A172 (cell line): ENCODE data around the gene GRIFIN. TPM values are rescaled to one million over a fixed set of nuclear protein-coding genes. Genes with fewer than 3 reads are reported as not detected.

ENCODE experiments used
- DNase-seq: peaks from one replicate; pipeline ENCODE4 v3.0.0-alpha.2; 2015; ENCODE audit warnings: low spot score
- total RNA-seq: library from RNA; depleted of rRNA; stranded (reverse); fragments of >200 nt; shearing (Covaris generic); gene quantifications from 2 replicates; pipeline ENCODE4 v1.2.3, GENCODE V29; 2014

The GRIFIN gene
- total RNA-seq, 1 experiment from 2014 or later = not detected

DNA sequence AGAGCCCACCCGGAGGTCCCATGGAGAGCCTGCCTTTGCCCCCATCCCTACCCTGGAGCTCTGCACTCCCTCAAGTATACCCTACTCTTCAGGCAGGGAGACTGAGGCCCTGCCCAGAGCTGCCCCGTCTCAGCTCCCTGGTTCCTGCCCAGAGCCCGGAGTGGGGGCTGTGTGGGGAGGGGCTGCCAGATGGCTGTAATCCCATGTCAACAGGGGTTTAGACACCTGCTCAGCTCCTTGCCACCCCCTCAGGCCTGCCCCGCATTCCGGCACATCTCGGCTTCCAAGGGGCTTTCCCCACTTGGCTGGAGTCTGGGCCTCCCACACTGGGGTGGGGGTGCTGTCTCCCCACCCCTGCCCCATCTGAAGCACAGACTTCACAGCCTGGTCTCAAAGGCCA lies 22.5 kb upstream of the GRIFIN start:
- DNase-seq = no peak

DNA sequence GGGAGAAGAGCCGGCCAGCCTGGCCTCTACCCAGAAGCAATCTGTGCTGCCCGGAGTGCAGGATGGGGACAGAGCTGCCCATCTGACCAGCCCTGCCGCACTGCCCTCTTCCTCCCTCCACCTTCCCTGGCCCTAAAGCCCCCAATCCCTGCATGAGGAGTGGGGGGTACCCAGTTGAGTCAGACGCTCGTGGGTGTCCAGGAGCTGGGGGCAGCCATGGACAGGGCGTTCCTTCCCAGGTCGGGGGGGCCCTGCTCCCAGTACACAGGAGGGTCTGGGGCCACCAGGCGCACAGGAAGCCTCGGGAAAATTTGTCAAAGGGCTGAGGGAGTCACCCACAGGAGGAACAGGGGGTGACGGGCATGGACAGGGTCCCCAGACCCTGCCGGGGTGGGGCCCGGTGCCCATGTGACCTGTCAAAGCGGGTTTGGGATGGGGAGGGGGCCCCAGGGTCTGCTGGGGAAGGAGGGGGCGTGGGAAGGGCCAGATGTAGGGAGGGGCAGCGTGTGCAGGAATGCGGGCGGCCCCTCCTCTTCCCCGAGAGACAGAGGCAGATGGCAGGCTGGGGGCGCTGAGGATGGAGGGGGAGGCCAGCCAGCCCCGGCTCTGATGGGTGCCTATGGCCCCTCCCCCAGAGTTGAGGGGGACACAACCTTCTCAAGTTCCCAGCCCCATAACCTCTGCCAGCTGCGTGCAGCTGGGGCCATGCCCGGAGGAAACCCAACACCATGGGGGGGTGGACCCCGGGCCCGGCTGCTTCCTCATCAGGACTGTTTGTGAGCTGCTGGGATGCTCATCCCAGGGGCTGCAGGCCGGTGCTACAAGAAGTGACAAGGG lies 21.5 kb upstream of the GRIFIN start:
- DNase-seq = no peak

DNA sequence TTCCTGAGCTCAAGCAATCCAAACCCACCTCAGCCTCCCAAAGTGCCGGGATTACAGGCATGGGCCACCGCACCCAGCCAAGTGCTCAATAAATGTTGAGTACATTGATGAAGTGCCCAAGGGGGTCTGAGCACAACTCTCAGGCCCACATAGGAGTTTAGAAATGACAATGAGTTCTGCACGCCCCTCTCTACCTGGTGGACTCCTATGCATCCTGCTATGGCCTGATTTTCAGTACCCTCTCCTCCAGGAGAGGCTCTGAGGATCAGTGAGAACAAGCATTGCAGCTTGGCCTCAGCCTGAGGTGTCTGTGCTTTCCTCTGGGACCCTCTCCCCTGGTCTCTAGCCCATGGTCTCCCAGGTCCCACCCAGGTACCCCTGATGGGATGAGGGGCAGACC lies 20.9 kb upstream of the GRIFIN start:
- DNase-seq = no peak

DNA sequence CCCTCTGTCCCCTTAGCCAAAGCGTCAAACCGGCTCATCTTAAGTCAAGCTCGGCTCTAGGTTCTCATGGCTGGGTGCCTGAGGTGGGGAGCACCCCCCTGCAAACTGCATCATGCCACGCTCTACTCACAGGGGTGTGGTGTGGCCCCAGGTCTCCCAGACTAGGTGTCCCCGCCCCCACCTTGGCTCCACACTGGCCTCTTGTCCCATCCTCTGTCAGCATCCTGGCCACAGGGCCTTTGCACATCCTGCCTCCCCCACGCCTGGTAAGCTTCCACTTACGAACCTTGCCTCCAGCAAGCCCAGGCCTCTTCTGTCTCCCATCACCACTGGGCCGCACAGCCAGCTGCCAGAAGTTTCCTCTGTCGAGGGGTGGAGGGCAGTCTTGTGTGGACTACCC lies 20.2 kb upstream of the GRIFIN start:
- no peak for DNase-seq

DNA sequence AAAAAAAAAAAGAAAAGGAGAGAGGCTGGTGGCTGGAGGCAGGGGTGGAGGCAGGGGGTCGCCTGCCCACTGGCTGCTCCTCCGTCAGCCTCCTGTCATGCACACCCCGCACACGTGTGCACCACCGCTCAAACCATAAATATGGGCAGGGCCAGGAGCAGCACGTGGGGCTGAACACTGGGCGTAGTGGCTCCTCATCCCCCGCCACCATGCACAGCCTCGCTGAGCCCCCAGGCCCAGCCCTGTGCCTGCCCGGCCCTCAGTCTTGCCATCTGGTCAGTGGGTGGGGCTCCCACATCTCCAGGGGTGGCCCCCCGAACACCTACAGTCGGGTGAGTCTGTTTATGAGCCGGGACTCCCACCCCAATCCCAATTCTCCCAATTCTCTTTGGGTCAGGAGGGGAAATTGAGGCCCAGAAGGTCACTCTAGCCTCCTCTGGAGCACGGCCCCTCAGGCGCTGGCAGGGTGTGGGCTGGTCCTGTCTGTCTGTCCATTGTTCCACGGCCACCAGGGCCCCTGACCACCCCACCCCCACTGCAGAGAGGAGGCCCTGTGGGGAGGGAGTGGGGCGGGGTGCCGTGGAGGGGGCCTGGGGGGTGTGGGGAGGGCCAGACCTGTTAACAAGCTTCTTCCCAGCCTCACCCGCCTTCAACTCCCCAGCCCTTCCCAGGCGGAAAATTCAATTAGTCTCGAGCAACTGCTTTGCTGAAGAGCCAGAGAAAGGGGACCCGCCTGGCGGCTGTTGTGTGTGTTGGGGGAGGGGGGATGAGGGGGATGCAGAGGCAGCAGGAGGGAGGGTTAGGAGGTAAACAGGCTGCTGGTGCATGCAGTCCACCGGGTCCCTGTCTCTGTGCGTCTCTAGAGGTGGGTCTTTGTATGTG lies 19.5 kb upstream of the GRIFIN start:
- no peak for DNase-seq

DNA sequence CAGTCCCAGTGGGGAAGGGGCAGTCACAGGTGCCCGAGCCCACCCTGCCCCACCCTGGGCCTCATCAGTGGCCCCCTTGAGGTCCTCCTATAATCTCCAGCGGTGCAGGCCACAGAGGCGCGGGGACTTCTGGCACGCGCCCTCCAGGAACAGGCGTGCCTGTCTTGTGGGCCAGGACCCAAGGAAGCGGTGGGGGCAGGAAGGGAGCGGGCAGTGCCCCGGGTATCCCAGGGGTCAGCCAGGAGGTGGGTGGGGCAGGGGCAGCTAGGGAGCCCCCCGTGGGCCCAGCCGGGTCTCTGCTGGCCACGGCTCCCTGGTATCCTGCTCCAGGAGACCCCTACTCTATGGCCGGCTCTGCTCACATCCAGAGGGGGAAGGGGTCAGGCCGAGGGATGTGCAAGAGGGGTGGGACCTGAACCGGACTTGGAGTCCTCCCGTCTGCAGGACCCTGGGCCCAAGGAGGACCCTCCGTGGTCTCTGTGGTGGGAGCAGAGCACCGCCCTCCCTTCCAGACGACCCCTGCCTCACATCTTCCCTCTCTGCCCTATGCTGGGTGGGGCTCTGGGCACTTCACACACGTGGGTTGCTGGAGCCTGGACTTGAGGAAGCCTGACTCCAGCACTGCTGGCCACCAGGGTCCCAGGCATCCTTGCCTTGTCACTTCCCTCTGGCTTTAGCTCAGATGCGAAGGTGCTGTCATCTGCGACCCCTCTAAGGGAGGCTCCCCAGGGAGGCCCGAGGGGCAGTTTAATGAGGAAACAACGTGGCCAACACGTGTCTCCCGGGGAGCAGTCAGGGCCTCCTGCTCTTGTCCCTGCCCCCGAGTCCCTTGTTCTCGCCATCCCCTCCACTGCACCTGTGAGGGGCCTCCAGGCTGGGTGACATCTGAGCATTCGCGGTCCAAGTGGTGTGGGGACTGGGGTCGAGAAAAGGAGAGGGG lies 18.3 kb upstream of the GRIFIN start:
- DNase-seq = no peak

DNA sequence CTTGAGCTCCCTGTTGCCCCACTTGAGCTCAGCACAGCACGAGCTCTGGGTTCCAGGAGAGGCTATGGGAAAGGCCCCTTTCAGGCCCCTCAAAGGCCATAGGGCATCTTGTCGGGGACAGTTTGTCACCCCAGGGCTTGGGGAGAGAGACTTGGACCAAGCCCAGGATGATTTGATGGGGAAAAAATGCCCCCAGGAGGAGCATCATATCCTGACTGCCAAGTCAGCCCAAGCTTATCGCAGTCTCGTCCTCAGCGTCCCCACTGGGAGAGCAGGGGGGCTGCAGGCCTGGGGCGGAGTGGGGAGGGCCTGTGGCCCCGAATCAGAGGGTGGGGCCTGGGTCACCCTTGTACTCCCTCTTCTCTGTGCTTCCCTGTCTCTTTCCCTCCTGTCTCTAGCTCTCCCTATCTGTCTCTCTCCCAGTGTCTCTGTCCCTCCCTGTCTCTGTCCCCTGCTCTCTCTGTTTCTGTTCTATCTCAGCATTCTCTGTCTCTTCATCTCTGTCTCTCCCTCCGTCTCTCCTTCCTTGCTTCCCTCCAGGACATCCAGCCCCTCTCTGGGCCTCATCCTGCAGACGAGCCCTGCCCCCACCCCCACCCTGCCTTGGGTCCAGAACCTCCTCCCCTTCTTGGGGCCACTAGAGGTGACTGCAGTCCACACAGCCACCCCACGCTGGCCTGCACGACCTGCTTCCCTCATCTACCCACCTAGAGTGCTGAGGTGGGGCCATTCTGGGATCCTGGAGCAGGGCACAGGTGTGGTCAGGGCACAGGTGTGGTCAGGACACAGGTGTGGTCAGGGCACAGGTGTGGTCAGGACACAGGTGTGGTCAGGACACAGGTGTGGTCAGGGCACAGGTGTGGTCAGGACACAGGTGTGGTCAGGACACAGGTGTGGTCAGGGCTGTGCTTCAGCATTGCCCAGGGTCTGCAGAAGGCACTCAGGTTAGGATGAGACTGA lies 17.3 kb upstream of the GRIFIN start:
- no peak for DNase-seq

DNA sequence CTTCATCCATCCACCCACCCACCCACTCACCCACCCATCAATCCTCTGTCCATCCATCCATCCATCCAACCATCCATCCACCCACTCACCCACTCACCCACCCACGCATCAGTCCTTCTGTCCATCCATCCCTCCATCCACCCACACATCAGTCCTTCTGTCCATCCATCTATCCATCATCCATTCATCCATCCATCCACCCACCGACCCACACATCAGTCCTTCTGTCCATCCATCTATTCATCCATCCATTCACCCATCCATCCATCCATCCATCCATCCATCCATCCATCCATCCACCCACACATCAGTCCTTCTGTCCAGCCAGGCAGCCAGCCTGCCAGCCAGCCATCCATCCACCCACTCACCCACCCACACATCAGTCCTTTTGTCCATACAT lies 15.8 kb upstream of the GRIFIN start:
- DNase-seq = no peak

DNA sequence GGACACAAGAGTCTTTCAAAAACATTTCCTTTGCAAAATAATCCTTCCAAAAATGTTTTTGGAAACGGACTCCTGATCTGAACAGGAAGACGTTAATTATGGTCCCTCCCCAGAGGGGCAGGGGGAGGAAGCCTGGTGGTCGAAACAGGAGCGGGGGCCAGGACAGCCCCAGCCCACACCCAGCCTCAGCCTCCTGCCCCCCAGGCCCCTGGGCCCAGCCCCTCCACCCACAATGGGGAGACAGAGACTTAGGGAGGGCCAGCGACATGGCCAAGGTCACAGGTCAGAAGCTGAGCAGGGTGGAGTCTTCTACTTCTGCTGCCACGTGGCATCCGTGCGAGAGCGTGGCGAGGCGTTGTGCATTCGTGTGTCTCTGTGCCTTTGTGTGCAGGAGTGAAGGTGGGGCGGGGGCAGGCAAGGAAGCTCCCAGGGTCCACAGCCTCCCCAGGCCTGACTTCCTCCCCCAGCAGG lies 14.0 kb upstream of the GRIFIN start:
- no peak for DNase-seq

DNA sequence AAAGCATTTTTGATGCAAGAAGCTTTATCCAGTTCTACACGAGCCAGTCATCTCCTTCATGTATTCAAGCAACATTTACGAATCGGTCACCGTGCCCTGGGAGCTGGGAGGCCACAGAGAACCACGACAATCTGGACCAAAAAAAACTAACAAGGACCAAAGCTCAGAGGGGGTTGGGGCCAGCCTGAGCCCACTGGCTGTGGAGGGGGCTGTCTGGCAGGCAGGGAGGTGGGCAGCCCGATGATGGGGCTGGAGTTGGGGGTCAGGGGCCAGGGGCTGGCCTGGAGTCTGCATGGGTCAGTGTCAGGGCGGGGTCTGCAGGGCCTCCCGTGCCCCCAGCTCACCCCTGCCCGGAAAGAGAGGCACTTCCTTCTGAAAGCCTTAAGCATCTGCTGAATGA lies 12.5 kb upstream of the GRIFIN start:
- DNase-seq = no peak

DNA sequence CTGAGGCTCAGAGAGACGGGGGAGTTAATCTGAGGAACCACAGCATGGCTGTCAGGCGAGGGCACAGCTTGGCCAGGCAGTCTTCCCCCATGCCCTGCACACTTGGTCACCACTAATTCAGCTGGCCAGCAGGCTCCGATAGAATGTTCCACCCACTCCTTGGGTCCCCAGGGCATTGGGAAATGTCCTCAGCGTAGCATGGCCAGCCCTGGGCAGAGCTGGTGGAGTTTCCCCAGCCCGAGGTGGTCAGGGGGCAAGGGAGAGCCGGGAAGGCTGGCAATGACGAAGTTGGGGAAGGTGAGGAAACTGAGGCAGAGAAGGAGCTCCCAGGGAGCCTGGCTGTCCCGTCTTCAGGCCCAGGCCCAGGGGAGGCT lies 12.1 kb upstream of the GRIFIN start:
- DNase-seq = no peak

DNA sequence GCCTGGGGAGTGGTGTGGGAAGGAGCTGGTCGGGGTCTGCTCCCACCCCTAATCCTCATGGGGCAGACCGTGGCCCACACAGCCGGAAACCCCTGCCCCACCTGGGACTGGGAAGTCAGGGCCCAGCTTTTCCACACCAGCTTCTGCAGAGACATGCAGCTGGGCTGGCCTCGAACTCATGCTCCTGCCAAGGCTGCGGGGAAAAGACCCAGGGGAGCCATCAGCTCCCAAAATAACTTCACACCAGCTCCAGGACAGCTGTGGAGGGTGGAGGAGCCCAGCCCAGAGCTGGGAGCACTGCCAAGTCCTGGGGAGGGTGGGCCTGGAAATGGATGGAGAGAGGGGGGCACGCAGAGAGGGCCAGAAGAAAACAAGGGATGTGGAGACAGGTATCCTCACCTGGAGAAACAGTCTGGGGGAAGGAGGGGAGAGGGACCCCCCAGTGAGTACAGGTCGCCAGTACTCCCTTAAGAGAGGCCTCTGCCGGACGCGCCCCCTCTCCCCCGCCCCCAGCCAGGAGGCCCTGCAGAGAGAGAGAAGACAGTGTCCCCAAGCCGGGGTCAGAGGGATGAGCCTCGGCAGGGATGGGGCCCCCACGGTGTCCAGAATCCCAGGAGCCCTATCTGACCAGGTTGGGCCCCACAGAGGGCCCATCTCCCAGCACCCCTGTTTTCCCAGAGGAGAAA lies 11.5 kb upstream of the GRIFIN start:
- DNase-seq = no peak

DNA sequence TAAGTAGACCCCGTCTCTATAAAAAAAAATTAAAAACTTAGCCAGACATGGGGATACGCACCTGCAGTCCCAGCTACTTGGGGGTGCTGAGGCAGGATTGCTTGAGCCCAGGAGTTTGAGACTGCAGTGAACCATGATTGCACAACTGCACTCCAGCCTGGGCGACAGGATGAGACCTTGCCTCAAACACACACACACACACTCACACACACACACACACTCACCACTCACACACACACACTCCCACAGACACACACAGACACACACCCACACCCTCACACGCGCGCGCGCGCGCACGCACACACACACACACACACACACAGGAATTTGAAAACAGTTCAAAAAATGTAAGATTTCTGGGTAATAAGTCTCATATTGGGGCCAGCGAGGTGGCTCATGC lies 8.7 kb upstream of the GRIFIN start:
- no peak for DNase-seq

DNA sequence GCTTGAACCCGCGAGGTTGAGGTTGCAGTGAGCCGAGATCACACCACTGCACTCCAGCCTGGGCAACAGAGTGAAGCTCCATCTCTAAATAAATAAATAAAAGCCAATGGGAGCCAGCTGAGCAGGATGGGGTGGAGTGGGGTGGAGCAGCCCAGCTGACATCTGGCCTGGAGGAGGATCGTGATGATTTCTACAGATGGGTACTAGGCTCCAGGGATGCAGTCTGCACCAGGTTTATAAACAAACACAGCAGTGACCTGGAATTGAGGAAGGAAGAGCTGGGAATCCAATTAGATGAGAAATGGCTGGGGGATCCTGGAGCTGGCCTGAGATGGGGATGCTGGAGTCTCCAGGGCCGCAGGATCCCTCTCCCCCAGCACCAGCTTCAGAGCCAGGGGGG lies 7.3 kb upstream of the GRIFIN start:
- DNase-seq = no peak

DNA sequence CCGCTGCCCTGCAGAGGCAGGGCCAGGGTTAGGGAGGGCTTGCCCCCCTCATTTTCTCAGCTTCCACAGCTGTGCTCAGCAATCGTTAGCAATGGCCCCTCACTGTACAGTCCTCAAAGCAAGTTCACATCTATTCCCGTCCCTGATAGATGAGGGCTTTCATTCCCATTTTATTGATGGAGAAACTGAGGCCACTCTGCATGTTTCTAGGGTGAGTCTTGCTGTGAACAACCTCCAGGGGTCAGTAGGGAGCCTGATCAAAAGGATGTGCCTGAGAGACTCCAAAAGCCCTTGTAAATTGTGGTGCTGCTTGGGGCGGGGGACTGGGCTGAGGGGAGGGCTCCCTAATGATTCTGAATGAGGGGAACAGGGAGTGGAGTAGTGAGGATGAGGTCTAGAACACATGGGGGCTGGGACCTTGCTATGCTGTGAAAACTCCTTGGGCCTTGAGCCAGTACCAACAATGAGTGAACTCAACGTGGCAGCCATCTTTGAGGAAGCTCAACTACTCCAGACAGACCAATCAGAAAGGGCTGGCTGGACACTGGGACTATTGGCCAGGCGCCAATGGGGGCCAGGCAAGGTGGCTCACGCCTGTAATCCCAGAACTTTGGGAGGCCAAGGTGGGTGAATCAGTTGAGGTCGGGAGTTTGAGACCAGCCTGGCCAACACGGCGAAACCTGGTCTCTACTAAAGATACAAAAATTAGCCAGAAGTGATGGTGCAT lies 6.7 kb upstream of the GRIFIN start:
- DNase-seq = peak; percentile 34

DNA sequence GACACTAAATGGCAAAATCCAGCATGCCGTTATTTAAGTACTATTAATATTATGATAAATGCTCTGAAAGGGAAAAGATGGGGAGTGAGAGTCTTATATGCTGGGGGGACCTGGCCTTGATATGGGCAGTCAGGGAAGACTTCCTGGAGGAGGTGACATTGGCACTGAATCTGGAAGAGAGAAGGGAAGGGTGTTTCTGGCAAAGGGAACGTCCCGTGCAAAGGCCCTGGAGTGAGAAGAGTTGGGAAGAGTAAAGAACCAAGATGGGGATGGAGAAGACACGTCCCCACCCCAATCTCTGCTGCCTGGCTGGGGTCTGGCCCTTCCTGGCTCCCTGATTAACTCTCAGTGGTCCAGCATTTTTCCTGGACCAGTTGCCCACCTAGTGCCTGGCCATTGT lies 5.0 kb upstream of the GRIFIN start:
- no peak for DNase-seq

DNA sequence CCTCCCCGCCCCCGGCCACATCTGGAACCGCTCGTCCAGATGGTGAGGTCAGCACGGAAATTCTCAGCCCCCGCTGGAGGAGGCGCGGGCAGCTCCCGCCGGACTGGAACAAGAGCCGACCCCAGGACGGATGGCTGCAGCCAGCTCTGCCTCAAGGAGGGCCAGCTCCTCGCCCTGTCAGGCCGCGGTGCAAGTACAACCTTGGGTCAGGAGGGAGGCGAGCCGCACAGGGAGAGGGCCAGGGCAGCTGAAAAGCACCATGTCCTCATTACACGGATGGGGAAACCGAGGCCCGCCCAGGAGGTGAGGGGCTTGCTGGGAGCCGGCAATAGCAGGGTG lies 3.8 kb upstream of the GRIFIN start:
- DNase-seq = no peak

DNA sequence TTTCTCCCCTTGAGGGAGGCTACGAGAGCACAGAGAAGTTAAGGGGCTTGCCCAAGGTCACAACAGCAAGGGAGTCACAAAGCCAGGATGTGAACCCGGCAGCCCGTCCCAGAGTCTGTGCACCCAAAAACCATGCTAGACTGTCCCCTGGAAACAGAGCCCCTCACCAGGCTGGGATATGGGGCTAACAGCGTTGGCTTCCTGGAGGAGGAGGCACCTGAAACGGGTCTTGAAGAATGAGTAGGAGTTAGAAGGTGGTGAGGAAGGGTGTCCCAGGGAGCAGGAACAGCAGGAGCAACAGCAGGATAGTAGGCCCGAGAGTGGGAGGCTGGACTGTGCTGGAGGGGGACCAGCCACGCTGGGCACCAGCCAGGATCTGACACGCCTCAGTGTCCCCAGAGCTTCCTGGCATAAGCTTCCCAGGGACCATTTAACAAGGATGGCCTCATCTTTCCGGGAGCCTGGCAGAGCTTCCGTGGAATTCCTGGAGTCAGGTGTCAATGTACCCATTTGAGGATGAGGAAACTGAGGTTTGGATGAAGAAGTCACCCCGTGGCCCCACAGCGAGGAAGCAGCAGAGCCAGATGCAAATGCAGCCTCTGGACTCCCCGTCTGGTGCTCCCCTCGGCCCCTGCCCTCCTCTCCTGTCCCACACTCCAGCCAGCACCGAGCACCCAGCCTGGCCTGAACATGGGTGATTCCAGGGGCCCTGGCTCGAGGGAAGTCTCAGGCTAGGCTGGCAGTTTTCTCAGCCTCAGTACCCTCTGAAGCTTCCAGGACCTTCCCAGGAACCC lies 3.3 kb upstream of the GRIFIN start:
- DNase-seq = no peak

DNA sequence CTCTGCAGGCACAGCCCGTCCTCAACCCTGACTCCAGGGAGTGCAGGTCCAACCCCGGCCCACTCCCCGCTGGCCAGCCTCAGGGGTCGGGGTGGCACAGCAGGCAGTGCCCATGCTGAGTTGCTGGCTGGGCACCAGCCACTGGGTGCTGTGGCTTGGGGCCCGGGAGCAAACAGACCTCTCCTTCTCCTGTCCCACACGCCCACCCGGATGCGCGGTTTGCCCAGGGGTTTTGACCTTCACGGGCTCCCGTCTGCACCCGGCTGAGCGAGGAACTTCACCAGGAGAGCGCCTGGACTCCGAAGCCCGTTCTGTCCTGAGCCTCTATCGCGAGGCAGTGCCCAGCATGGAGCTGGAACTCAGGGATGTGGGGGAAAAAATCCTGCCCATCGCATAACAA lies 2.6 kb upstream of the GRIFIN start:
- DNase-seq = peak; percentile 70
